Activated T-cell treated with anti-CD3 and anti-CD28 coated beads for 24 hours (primary cell): ENCODE measurements around the gene RPL29.

ENCODE experiments used
- DNase-seq: peaks from one replicate; pipeline ENCODE4 v3.0.0-alpha.2; 2020; ENCODE audit warnings: low read depth

The RPL29 gene

GRCh38 chr3:52025453-52025852 lies 29.8 kb upstream of the RPL29 start:
- DNase-seq = no peak

GRCh38 chr3:52024765-52025452 lies 29.2 kb upstream of the RPL29 start:
- DNase-seq = no peak

GRCh38 chr3:52023860-52024764 lies 28.4 kb upstream of the RPL29 start:
- DNase-seq = no peak

GRCh38 chr3:52023101-52023770 lies 27.5 kb upstream of the RPL29 start:
- DNase-seq = no peak

GRCh38 chr3:52022323-52023100 lies 26.8 kb upstream of the RPL29 start:
- DNase-seq = no peak

- no peak for DNase-seq
Observed at GRCh38 chr3:52021489-52022268, 26.0 kb upstream of the RPL29 start.

- no peak for DNase-seq
Observed at GRCh38 chr3:52020796-52021195, 25.1 kb upstream of the RPL29 start.

- no peak for DNase-seq
Observed at GRCh38 chr3:52019352-52020080, 23.8 kb upstream of the RPL29 start.

GRCh38 chr3:52018319-52019000 lies 22.8 kb upstream of the RPL29 start:
- no peak for DNase-seq

- DNase-seq = no peak
Observed at GRCh38 chr3:52017586-52017985, 21.9 kb upstream of the RPL29 start.

GRCh38 chr3:52015438-52016228 lies 19.9 kb upstream of the RPL29 start:
- no peak for DNase-seq

- DNase-seq = no peak
Observed at GRCh38 chr3:52014613-52015012, 18.9 kb upstream of the RPL29 start.

GRCh38 chr3:52013802-52014598 lies 18.3 kb upstream of the RPL29 start:
- no peak for DNase-seq

- no peak for DNase-seq
Observed at GRCh38 chr3:52012699-52013098, 17.0 kb upstream of the RPL29 start.

GRCh38 chr3:52010431-52010830 lies 14.7 kb upstream of the RPL29 start:
- no peak for DNase-seq

GRCh38 chr3:52007291-52007690 lies 11.6 kb upstream of the RPL29 start:
- no peak for DNase-seq

- DNase-seq = no peak
Observed at GRCh38 chr3:52006820-52007133, 11.1 kb upstream of the RPL29 start.

GRCh38 chr3:52006017-52006819 lies 10.5 kb upstream of the RPL29 start:
- DNase-seq = no peak
